Caki2 (cell line): ENCODE results near the gene ZFP36L2. TPM values are rescaled to one million over a fixed set of nuclear protein-coding genes. Genes with fewer than 3 reads are reported as not detected.

Experiments used
- DNase-seq: peaks from one replicate; pipeline ENCODE4 v3.0.0-alpha.2; 2015; ENCODE audit warnings: low read depth
- in situ Hi-C: cut with HindIII; loops from 2 replicates; pipeline ENCODE4 v1.10.0; 2016; ENCODE audit warnings: low sequenced_read_pairs, low pct_unique_long_range_greater_than_20kb, mixed read lengths
- total RNA-seq: library from RNA; depleted of rRNA; stranded (reverse); fragments of >200 nt; shearing (Covaris generic); gene quantifications from 2 replicates; pipeline ENCODE4 v1.2.3, GENCODE V29; 2014; ENCODE audit warnings: low replicate concordance

Gene ZFP36L2
- total RNA-seq, 1 experiment from 2014 or later: 0.41 TPM

GRCh38 chr2:43176449-43176848 is 50.0 kb downstream of the ZFP36L2 start:
- DNase-seq: no peak

GRCh38 chr2:43175876-43176275 is 50.5 kb downstream of the ZFP36L2 start:
- in situ Hi-C loops: no loop called here
- no peak for DNase-seq

More at GRCh38 chr2:43176449-43176848, 50.0 kb downstream of the ZFP36L2 start:
- in situ Hi-C loops: no loop called here

- in situ Hi-C loops: no loop called here
- DNase-seq: no peak
These were observed 51.4 kb downstream of the ZFP36L2 start for GRCh38 chr2:43175020-43175441.

DNA sequence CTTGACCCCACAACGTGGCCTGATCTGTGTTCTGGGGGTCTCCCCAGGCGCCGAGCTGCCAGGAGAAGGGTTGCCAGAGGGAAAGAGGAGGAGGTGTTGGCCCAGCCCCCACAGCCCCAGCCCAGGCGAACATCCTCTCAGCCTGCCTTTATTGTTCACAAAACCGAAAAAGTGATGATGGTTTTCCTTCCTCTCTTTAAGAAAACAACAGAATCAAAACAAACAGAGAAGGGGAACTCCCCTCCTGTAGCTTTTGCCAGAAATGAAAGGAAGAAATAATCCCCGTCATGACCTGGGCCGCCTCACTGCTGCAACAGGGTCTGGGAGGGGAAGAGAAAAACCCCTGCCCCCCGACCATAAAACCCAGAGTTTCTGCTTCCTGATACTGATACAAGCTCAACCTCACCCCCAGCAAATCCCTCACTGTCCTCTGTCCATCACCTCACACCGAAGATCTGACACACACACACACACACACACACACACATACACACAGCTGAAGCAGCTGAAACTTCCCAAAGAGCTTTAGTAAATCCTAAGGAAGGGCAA is 52.0 kb downstream of the ZFP36L2 start:
- in situ Hi-C loops: no loop called here

More for the DNA sequence above, 52.0 kb downstream of the ZFP36L2 start:
- no peak for DNase-seq
